Activated CD8-positive, alpha-beta T cell treated with anti-CD3 and anti-CD28 coated beads, Interleukin-2, amount 10 ng/mL, durations not matched to agents 7 days and 5 days (primary cell): Measurements from ENCODE around the gene TBC1D4. TPM values are rescaled to one million over a fixed set of nuclear protein-coding genes. Genes with fewer than 3 reads are reported as not detected.

ENCODE experiments used
- ATAC-seq: fragments of 150-1000 bp; cut with Tn5 transposase; one replicate; pipeline ENCODE4 v1.10.0; 2021; ENCODE audit warnings: moderate library complexity
- CTCF ChIA-PET: fragments of 350-600 bp; sonication (Branson Sonifier 250); formaldehyde crosslinking; loops from one replicate; lab custom pipeline; 2021; ENCODE audit warnings: antibody characterized with exemption; lab: Charles Lee
- POLR2A ChIA-PET: fragments of 350-600 bp; sonication (Branson Sonifier 250); formaldehyde crosslinking; loops from one replicate; lab custom pipeline; 2021; ENCODE audit warnings: antibody characterized with exemption; lab: Charles Lee
- DNase-seq: peaks from one replicate; pipeline ENCODE4 v3.0.0-alpha.2; 2020
- H3K27ac Mint-ChIP-seq: one replicate; pipeline ENCODE4 v1.8.0; 2021; ENCODE audit warnings: mild to moderate bottlenecking, mixed read lengths
- H3K27me3 Mint-ChIP-seq: one replicate; pipeline ENCODE4 v1.8.0; 2021; ENCODE audit warnings: low read depth, mixed read lengths
- H3K36me3 Mint-ChIP-seq: one replicate; pipeline ENCODE4 v1.8.0; 2021; ENCODE audit warnings: low read depth, mixed read lengths
- H3K4me1 Mint-ChIP-seq: one replicate; pipeline ENCODE4 v1.8.0; 2021; ENCODE audit warnings: low read depth, mixed read lengths
- H3K4me3 Mint-ChIP-seq: one replicate; pipeline ENCODE4 v1.8.0; 2021; ENCODE audit warnings: mild to moderate bottlenecking, mixed read lengths
- H3K9me3 Mint-ChIP-seq: one replicate; pipeline ENCODE4 v1.8.0; 2022; ENCODE audit warnings: mixed read lengths; ENCODE audit not compliant: insufficient read depth
- total RNA-seq, 2 experiments: library from RNA; stranded (reverse); gene quantifications; one replicate each; pipeline ENCODE4 v1.2.3, GENCODE V29; 2021

The TBC1D4 gene
- total RNA-seq, 2 experiments from 2014 or later = 12.7 to 13.4 TPM

- Mint-ChIP-seq H3K27me3 (peaks cover 5% of the 10 kb centered on the region), H3K4me1 (peaks cover 2% of the 10 kb centered on the region), H3K36me3 (no peaks in the 10 kb centered on the region), H3K9me3 (no peaks in the 10 kb centered on the region), H3K4me3 (no peak overlapping the region), H3K27ac (no peak overlapping the region)
- no peak for DNase-seq
- ATAC-seq = no peak
- POLR2A ChIA-PET = no interaction called here
- CTCF ChIA-PET = interaction anchor here (0.6 kb wide), 1 partner anchor 189 kb away, joined by 3 read pairs; no protein-coding TSS in a partner anchor
These were observed 25.3 kb upstream of the TBC1D4 start for GRCh38 chr13:75507027-75508001.

DNA sequence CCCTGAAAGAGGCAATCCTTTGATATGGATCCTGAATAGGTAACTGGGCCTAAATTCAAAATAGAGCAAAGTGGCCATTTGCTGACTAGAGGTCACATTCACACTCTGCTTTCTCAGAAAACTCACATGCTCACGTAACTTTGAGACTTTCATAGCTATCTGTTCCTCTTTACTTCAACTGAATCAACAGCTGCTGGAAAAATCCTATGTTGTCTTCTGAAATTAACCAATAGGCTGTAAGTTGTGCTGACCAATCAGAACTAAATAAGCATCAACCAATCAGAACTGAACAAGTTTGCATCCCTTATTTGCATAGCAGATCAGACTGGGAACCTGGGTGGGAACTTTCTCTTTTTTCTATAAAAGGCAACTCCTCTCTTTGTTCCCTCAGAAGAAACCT lies 24.0 kb upstream of the TBC1D4 start:
- POLR2A ChIA-PET = no interaction called here
- ATAC-seq (no peak), DNase-seq (no peak)
- peaks cover 8% of the 10 kb centered on the region for H3K27me3 Mint-ChIP-seq
- H3K9me3 Mint-ChIP-seq = no peaks in the 10 kb centered on the region
- H3K4me1 Mint-ChIP-seq = peaks cover 2% of the 10 kb centered on the region
- no peaks in the 10 kb centered on the region for H3K36me3 Mint-ChIP-seq
- H3K4me3 Mint-ChIP-seq = no peak overlapping the region
- H3K27ac Mint-ChIP-seq = no peak overlapping the region
- CTCF ChIA-PET = no interaction called here

DNA sequence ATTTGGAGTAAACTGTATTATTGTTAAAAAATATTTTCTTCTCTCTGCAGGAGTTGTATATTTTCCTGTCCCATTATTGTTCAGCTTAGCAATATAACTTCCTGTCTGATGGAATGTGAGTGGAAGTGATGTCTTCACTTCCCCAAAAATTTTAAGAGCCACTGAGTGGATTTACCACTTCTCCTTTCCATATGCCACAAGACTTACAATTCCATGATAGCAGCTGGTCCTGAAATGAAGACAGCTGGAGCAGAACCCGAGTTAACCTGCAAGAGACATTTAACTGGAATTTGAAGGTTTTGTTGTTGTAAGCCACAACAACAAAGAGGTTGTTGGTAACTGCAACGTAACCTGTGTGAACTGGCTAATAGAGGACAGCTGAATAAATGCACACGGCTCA lies 23.4 kb upstream of the TBC1D4 start:
- CTCF ChIA-PET = interaction anchor here (1.3 kb wide), 1 partner anchor 23 kb away, joined by 3 read pairs; the partner anchor contains the start of gene TBC1D4
- no peak overlapping the region for H3K27ac Mint-ChIP-seq
- peaks cover 2% of the 10 kb centered on the region for H3K4me1 Mint-ChIP-seq
- ATAC-seq (no peak), DNase-seq (no peak)
- H3K27me3 Mint-ChIP-seq = peaks cover 8% of the 10 kb centered on the region
- H3K36me3 Mint-ChIP-seq = no peaks in the 10 kb centered on the region
- no peak overlapping the region for H3K4me3 Mint-ChIP-seq
- H3K9me3 Mint-ChIP-seq = no peaks in the 10 kb centered on the region
- POLR2A ChIA-PET = no interaction called here

DNA sequence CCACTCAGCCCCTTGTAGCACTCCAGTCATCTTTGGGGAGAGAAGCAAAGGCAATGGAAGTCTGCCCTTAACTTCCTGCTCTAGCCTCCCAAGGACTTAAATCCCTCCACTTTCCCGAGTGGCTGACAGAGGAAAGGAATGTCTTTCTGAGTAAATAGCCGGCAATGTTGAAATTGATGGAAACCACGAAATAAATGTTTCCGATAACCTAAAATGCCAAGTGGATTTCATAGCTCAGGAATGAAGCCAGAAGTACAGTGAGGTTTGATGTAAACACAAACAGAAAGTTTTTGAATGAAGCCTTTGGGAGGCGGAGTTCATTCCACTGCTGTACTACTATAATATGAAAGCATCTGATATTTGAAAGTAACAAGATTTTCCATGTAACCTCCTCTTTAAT lies 14.0 kb upstream of the TBC1D4 start:
- no peak for DNase-seq
- POLR2A ChIA-PET = no interaction called here
- Mint-ChIP-seq H3K27me3 (peaks cover 25% of the 10 kb centered on the region), H3K4me3 (no peak overlapping the region), H3K36me3 (no peaks in the 10 kb centered on the region), H3K27ac (no peak overlapping the region), H3K9me3 (no peaks in the 10 kb centered on the region), H3K4me1 (no peaks in the 10 kb centered on the region)
- ATAC-seq = no peak
- CTCF ChIA-PET = interaction anchor here (1.3 kb wide), 1 partner anchor 14 kb away, joined by 4 read pairs; the partner anchor contains the start of gene TBC1D4

GRCh38 chr13:75494491-75494890 lies 12.5 kb upstream of the TBC1D4 start:
- Mint-ChIP-seq H3K27ac (no peak overlapping the region), H3K4me1 (peaks cover 6% of the 10 kb centered on the region), H3K4me3 (no peak overlapping the region), H3K36me3 (no peaks in the 10 kb centered on the region), H3K27me3 (peaks cover 25% of the 10 kb centered on the region), H3K9me3 (no peaks in the 10 kb centered on the region)
- CTCF ChIA-PET = no interaction called here
- DNase-seq (no peak), ATAC-seq (no peak)
- POLR2A ChIA-PET = no interaction called here

- Mint-ChIP-seq H3K27me3 (peaks cover 20% of the 10 kb centered on the region), H3K36me3 (no peaks in the 10 kb centered on the region), H3K27ac (no peak overlapping the region), H3K4me3 (no peak overlapping the region), H3K4me1 (peaks cover 6% of the 10 kb centered on the region), H3K9me3 (no peaks in the 10 kb centered on the region)
- DNase-seq = no peak
- CTCF ChIA-PET = interaction anchor here (1.2 kb wide), 1 partner anchor 10 kb away, joined by 3 read pairs; no protein-coding TSS in a partner anchor
- ATAC-seq = no peak
- POLR2A ChIA-PET = no interaction called here
These were observed 11.2 kb upstream of the TBC1D4 start for GRCh38 chr13:75493156-75493555.

DNA sequence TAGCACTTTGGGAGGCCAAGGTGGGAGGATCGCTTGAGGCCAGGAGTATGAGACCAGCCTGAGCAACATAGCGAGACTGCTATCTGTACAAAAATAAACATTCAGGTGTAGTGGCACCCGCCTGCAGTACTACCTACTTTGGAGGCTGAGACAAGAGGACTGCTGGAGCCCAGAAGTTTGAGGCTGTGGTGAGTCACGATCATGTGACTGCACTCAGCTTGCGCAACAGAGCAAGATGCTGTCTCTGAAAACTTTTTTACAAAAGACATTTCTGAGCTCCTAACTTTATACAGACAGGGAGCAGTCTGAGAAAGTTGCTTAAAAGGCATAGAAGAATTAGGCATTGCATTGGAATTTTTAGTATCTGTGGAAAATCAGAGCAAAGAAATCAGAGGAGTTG lies 10.4 kb upstream of the TBC1D4 start:
- Mint-ChIP-seq H3K4me3 (no peak overlapping the region), H3K27me3 (peaks cover 20% of the 10 kb centered on the region), H3K4me1 (peaks cover 6% of the 10 kb centered on the region), H3K9me3 (no peaks in the 10 kb centered on the region), H3K27ac (no peak overlapping the region), H3K36me3 (no peaks in the 10 kb centered on the region)
- ChIA-PET POLR2A (no interaction called here), CTCF (interaction anchor here (0.9 to 1.2 kb wide), 3 partner anchors 9 to 13 kb away, joined by 3 to 6 read pairs (median 3); partner anchors contain the start of gene TBC1D4)
- no peak for DNase-seq
- ATAC-seq = no peak

GRCh38 chr13:75491376-75491775 lies 9.4 kb upstream of the TBC1D4 start:
- Mint-ChIP-seq H3K9me3 (no peaks in the 10 kb centered on the region), H3K4me1 (peaks cover 10% of the 10 kb centered on the region), H3K4me3 (no peak overlapping the region), H3K27ac (no peak overlapping the region), H3K36me3 (no peaks in the 10 kb centered on the region), H3K27me3 (peaks cover 24% of the 10 kb centered on the region)
- POLR2A ChIA-PET = no interaction called here
- CTCF ChIA-PET = interaction anchor here (1.1 kb wide), 1 partner anchor 12 kb away, joined by 3 read pairs; no protein-coding TSS in a partner anchor
- DNase-seq (no peak), ATAC-seq (no peak)

- Mint-ChIP-seq H3K36me3 (no peaks in the 10 kb centered on the region), H3K27ac (no peak overlapping the region), H3K27me3 (peaks cover 27% of the 10 kb centered on the region), H3K4me1 (peaks cover 13% of the 10 kb centered on the region), H3K9me3 (no peaks in the 10 kb centered on the region), H3K4me3 (no peak overlapping the region)
- peak; percentile 39 for ATAC-seq
- no peak for DNase-seq
- ChIA-PET CTCF (no interaction called here), POLR2A (interaction anchor here (0.8 kb wide), 1 partner anchor 48 kb away, joined by 4 read pairs; the partner anchor contains the start of gene COMMD6)
These were observed 7.7 kb upstream of the TBC1D4 start for GRCh38 chr13:75489502-75490263.

DNA sequence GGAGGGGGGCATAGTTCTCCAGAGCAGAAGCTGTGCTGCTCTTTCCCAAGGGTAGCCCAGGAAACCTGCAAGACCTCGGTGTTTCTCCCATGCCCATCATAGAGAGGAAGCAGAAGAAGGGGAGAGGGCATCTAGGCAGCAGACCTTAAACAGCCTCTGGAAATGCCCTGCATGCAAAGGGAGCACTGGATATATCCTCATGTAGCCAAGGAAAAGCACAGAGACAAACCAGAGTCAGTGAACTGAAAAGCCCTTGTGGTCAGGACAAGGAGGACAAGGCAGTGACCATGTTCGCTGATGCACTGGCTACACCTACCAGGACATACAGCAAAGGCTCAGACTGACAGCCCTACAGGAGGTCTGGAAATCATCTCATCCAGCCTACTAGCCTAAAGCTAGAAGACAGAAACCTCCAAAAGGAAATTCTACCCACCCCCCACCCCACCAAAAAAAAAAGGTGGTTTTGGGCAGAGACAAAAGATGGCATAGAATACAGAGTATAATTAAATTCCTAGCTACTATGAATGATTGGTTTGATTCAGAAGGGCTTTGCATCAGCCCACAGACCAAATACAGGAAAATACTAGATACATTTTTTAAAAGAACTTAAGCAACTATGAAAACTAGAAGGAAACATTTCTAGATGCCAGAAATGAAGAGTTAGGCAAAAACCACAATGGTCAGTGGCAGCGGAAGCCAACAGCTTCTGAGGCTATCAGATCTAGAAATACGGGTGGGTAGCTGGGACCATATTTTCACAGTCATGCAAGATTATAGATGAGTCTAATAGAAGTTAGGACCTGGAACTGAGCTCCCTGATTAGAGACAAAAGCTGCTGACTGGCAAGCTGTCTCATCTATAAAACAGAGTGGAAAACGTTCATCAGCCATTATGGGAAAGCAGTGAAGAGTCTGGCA lies 4.4 kb upstream of the TBC1D4 start:
- POLR2A ChIA-PET = no interaction called here
- no peaks in the 10 kb centered on the region for H3K36me3 Mint-ChIP-seq
- no peak for DNase-seq
- H3K27ac Mint-ChIP-seq = no peak overlapping the region
- ATAC-seq = no peak
- CTCF ChIA-PET = no interaction called here
- no peaks in the 10 kb centered on the region for H3K9me3 Mint-ChIP-seq
- H3K4me3 Mint-ChIP-seq = no peak overlapping the region
- H3K4me1 Mint-ChIP-seq = peaks cover 18% of the 10 kb centered on the region
- H3K27me3 Mint-ChIP-seq = peaks cover 21% of the 10 kb centered on the region
